GM18505 (cell line): ENCODE data around the gene TMEM272.

ENCODE experiments used
- ATAC-seq: cut with Tn5 transposase; IDR thresholded peaks from one replicate; pipeline ENCODE4 v1.9.1; 2021; ENCODE audit not compliant: unreplicated experiment
- POLR2A ChIP-seq: IDR thresholded peaks from 4 replicates; pipeline ENCODE4 v1.6.1; 2011; ENCODE audit warnings: borderline replicate concordance; ENCODE audit not compliant: insufficient read depth, insufficient read length; ENCODE audit errors: extremely low read depth

TMEM272 gene

DNA sequence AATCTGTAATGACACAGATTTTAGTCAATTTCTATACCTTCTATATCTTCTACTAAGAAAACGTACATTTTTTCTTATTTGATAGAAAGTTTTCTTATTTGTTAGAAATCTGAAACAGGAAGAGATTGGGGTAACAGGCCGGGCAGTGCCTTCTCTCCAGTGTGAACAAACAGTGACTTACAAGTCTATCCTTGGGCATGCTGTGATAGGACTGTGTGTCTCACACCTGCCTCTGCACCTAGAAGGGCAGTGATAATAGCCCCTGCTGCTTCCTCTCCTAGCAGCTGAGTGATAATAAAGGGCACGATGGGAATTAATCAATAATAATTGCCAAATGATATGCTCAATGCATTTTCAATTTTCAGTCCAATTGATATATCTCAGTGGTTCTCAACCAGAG lies 1.4 kb downstream of the TMEM272 start:
- TF ChIP-seq POLR2A: no peak
- no peak for ATAC-seq

DNA sequence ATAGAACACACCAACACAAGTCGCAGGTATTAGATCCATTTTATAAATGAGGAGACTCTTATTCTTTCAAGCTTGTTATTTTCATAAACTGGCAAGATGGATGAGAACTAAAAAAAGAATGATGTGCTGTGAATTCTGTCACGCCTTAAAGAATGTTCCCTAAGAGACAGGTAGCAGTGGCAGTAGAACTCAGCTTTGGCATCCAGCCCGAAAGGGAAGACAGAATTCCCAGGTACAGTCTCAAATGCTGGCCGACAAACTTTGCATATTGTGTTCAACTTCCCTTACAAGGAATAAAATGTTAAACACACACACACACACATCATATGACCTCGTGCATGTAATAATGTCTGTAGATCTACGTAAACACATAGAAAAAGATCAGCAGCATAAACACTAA lies 3.2 kb downstream of the TMEM272 start:
- no peak for TF ChIP-seq POLR2A
- no peak for ATAC-seq

DNA sequence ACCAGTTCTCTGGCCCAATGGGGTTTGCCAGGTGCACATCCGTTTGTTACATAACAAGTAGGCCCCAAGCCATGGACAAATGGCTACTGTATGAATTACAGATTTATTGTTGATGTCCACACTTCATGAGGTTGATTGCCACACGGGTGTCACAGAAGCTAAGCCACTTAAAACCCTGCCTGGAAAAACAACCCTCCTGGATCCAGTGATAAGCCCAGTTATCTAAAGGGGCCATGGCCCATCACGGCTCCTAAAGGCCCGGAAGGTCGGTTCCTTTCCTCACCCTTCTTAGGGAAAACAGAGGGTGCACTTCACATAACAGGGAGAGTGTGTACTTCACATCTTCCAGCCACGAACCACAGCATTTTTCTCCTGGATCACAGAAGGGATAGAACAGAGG lies 4.1 kb downstream of the TMEM272 start:
- ATAC-seq: no peak
- no peak for TF ChIP-seq POLR2A

DNA sequence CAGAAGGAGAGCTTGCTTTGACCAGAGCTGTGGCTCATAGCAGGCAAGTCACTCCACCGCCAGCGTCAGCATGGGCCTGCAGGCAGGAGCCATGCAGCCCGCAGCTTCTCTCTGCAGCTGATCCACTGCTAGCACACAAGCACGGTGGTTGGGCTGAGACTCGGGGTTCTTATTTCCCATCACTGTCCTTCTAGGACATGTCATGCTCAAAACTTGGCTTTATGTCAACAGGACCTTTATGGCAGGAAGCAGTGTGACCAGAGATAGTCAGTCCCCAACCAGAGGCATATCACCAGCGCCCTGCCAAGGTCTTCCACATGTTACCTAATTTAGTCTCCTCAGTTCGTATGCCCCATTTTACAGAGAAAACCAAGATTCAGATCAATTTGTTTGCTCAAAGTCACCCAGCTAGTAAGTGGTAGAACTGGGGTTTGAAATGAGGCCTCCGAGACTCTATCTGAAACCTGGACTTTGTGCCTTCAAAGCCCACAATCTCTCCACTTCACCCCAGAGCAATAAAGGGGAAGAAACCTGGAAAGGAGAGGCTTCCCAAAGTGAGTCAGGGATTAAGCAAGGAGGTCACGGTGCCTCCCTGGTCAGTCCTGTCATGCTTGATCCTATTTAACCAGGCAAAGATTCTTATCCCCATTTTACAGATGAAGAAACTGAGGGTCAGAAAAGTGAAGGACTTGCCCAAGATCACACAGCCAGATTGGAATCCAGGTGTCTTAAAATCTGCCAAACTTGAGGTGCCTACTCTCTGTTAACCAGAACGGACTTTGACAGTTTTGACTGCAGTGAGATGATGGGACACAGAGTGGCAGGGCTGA lies 5.1 kb downstream of the TMEM272 start:
- ATAC-seq: no peak
- TF ChIP-seq POLR2A: no peak

DNA sequence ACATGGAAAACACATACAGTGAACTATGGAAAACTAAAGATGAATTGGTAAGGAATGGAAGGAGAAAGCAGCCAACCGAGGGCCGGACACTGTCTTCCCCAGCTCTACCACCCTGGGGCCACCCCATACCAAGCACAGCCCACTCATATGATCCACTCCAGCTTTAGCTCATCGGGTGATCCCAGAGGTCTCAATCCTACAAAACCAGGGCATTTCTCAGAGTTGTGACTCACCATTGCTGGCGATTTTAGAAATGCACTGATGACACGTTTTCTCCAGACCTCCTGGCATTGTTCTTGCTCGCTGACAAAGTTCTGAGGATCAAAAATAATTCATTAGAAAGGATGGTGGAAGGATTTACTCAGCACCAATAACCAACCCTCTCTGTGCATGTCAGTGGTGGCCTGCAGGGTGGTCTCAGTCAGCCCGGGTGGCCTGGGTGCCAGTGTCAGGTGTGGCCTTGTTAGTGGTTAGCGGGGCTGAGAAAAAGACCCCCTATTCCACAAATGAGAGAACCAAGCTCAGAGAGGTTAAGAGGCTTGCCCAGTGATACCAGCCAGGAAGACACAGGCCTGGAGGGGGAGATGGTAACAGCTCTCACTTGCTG lies 6.6 kb downstream of the TMEM272 start:
- TF ChIP-seq POLR2A: no peak
- ATAC-seq: no peak

GRCh38 chr13:51837016-51837415 lies 8.0 kb downstream of the TMEM272 start:
- TF ChIP-seq POLR2A: no peak
- ATAC-seq: no peak

GRCh38 chr13:51834581-51835171 lies 10.3 kb downstream of the TMEM272 start:
- ATAC-seq: no peak
- no peak for TF ChIP-seq POLR2A

DNA sequence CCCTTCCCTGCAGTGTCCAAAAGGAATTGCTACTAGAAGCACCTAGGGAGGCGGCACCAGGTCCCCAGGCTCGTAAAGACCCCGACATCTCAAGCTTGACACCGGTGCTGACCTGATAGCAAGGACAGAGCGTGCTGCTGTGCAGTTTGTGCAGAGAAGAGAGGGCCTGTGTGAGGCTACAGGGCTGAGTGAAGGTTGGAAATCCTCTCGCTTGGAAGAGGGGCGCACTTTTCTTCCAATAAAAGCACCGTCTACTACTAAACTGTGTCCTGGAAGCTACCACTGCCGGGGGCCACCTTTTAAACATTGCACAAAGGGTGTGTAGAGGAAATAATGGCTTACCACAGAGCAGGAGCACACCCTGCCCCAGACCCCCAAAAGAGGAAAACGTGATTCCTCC lies 11.0 kb downstream of the TMEM272 start:
- TF ChIP-seq POLR2A: no peak
- no peak for ATAC-seq

DNA sequence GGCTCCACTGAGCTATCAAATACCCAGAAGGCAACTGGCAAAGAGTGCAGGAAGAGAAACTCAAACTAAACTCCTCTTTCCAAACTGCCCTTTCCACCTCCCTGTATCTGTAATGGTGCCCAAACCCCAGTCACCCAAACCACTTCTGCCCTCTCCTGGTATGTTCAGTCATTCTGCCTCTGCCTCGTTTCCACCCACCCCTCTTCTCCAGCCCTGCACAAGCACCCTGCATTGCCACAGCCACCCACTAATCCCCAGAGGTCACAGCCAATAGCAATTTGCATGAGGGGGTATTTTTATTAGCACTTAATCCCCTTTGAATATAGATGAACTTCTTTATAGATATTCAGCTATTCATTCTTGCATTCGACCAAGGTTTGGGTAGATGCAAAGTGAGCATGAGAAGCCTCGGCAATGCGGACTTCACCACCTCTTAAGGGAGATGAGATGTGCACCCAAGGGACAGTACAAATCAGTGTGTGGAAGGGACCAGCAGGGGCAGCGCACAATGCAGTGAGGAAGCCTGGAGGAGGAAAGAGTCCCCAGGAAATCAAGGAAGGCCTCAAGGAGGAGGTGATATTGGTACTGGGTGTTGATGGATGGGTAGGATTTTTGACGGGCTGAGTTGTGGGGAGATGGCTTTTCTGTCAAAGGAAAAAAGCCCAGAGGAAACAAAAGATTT lies 12.4 kb downstream of the TMEM272 start:
- ATAC-seq: no peak
- TF ChIP-seq POLR2A: no peak

DNA sequence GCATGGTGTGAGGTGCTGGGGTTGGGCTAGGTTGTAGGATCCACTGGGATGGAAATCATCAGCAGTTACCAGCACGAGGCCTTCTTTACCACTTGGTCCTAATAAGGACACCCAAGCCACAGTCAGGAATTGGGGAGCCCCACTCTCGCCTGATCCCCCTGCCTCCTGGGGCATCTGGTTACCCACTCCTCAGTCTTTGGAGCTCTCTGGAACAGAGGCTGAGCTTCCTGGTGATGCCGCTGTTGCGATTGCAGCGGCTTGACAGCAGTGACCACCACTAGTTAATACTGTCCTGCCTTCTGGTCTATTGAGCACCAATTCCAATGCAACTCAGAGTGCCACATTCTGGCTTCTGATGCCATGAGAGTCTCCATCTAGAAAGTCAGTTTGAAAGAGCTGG lies 13.5 kb downstream of the TMEM272 start:
- TF ChIP-seq POLR2A: no peak
- ATAC-seq: no peak

- no peak for ATAC-seq
- no peak for TF ChIP-seq POLR2A
Observed at GRCh38 chr13:51829568-51829899, 15.4 kb downstream of the TMEM272 start.

DNA sequence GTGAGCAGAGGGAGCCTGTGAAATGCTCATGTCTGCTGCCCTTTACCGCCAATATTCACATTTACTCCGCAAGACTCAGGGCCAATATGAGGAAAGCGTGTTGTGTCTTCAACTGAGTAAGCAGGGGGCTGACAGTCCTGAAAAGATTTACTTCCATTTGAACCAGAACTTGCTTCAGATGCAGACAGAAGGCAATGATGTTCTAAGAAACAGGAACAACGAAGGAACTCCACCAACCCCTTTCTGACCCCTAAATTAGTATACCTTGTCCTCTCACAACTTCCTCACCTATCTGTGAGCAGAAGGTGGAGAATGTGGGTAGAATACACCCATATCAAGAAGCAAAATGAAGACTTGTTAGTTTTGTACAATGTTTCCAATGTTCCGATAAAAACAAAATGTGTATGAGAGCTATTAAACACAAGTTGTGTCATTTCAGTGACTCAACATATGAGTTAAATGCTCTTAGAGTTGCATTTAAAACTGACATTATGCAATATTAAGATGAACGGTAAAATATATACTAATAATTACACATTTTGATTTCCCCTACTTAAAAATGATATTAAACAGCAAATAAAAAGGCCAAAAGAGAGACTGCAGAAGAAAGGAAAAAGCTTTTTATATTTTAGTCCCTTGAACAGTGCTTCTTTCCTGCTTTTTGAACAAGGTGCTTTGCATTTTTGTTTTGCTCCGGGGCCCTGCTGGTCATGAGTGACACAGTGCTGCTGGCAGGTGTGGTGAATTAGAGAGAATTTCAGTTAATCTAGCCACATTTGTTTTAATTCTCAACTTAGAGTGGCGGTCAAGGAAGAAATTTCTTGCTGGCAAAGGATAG lies 16.0 kb downstream of the TMEM272 start:
- ATAC-seq: no peak
- no peak for TF ChIP-seq POLR2A

GRCh38 chr13:51827254-51827653 lies 17.7 kb downstream of the TMEM272 start:
- no peak for TF ChIP-seq POLR2A
- ATAC-seq: no peak
